Endothelial cell of umbilical vein (primary cell): ENCODE data around the gene ZNF470. TPM values are rescaled to one million over a fixed set of nuclear protein-coding genes. Genes with fewer than 3 reads are reported as not detected.

Source experiments
- BruUV-seq: library from RNA; stranded (reverse); fragments of 400-500 nt; replicated peaks from 2 replicates; lab custom pipeline; 2021; lab: Mats Ljungman, UMichigan
- CTCF ChIA-PET: fragments of 300-600, 350-600 bp; sonication (Branson Sonifier 250); formaldehyde crosslinking; loops from one replicate; lab custom pipeline; 2021; ENCODE audit warnings: antibody characterized with exemption, inconsistent platforms; lab: Charles Lee
- POLR2A ChIA-PET: fragments of 300-600, 350-600 bp; sonication (Branson Sonifier 250); formaldehyde crosslinking; loops from one replicate; lab custom pipeline; 2021; ENCODE audit warnings: antibody characterized with exemption, inconsistent platforms; lab: Charles Lee
- DNase-seq: peaks from one replicate; pipeline ENCODE4 v3.0.0-alpha.2; 2011; ENCODE audit warnings: low read depth, low spot score
- FAIRE-seq: peaks from 2 replicates; lab custom pipeline; 2011; peaks lifted over from hg19 to GRCh38; lab: Jason Lieb, UNC
- H2AFZ ChIP-seq: 2 replicates; pipeline ENCODE4 v1.6.0; 2012; ENCODE audit warnings: low read depth, low read length, control low read depth, inconsistent platforms
- H3K27ac ChIP-seq: 2 replicates; pipeline ENCODE4 v1.5.1; 2011; ENCODE audit warnings: low read depth, mild to moderate bottlenecking, control low read depth, low read length, moderate library complexity; ENCODE audit not compliant: insufficient read depth
- H3K27me3 ChIP-seq, 2 experiments: 2 replicates each; pipeline versions ENCODE4 v1.6.0 to v1.6.1; 2011; ENCODE audit warnings: low read length in 2 of 2, mixed read lengths in 1 of 2; ENCODE audit not compliant: control insufficient read depth in 2 of 2, insufficient read depth in 2 of 2
- H3K36me3 ChIP-seq, 2 experiments: 2 replicates in 1 of 2; 3 replicates in 1 of 2; pipeline ENCODE4 v1.5.1; 2011; ENCODE audit warnings: low read length in 2 of 2, mild to moderate bottlenecking in 1 of 2, moderate library complexity in 1 of 2; ENCODE audit not compliant: control insufficient read depth in 2 of 2, insufficient read depth in 2 of 2; ENCODE audit errors: extremely low read depth in 1 of 2
- H3K4me1 ChIP-seq: 3 replicates; pipeline ENCODE4 v1.5.1; 2011; ENCODE audit warnings: mild to moderate bottlenecking, low read length; ENCODE audit not compliant: control insufficient read depth, insufficient read depth; ENCODE audit errors: extremely low read depth
- H3K4me2 ChIP-seq: 2 replicates; pipeline ENCODE4 v1.6.1; 2011; ENCODE audit warnings: low read length, control low read depth, mixed read lengths; ENCODE audit not compliant: insufficient read depth
- H3K4me3 ChIP-seq, 3 experiments: fragments of 200-600 bp in 1 of 3; sonication (generic), shearing (Covaris generic) in 1 of 3; replicated peaks in 1 of 3; 2 replicates each; pipeline ENCODE4 v1.5.1; 2011 to 2016; ENCODE audit warnings: control low read depth in 3 of 3, low read length in 3 of 3, mild to moderate bottlenecking in 2 of 3, inconsistent platforms in 1 of 3, low read depth in 1 of 3, moderate library complexity in 1 of 3; ENCODE audit not compliant: insufficient read depth in 1 of 3
- H3K79me2 ChIP-seq: 2 replicates; pipeline ENCODE4 v1.6.0; 2012; ENCODE audit warnings: low read length, inconsistent platforms; ENCODE audit not compliant: control insufficient read depth, insufficient read depth
- H3K9ac ChIP-seq: replicated peaks from 2 replicates; pipeline ENCODE3; 2011; ENCODE audit warnings: low read length, control low read depth; ENCODE audit not compliant: insufficient read depth; ENCODE audit errors: extremely low read depth
- H3K9me1 ChIP-seq: replicated peaks from 3 replicates; pipeline ENCODE4 v1.6.0; 2011; ENCODE audit warnings: mild to moderate bottlenecking, low read length; ENCODE audit not compliant: control insufficient read depth, insufficient read depth; ENCODE audit errors: extremely low read depth
- H3K9me3 ChIP-seq: replicated peaks from 2 replicates; pipeline ENCODE4 v1.5.1; 2012; ENCODE audit warnings: low read length, inconsistent platforms; ENCODE audit not compliant: control insufficient read depth, insufficient read depth
- H4K20me1 ChIP-seq: replicated peaks from 2 replicates; pipeline ENCODE3; 2011; ENCODE audit warnings: mild to moderate bottlenecking, low read length; ENCODE audit not compliant: control insufficient read depth, insufficient read depth; ENCODE audit errors: extremely low read depth
- FOS ChIP-seq: IDR thresholded peaks from 2 replicates; pipeline ENCODE4 v1.6.1; 2011; ENCODE audit warnings: mild to moderate bottlenecking, low read length, moderate library complexity, borderline replicate concordance; ENCODE audit not compliant: insufficient read depth
- JUN ChIP-seq: IDR thresholded peaks from 2 replicates; pipeline ENCODE4 v1.6.1; 2011; ENCODE audit warnings: borderline replicate concordance, low read depth; ENCODE audit not compliant: insufficient read length, insufficient read depth
- dilution Hi-C: fragments of 300-500 bp; cut with MboI; formaldehyde crosslinking; loops from one replicate; pipeline ENCODE4 v1.15.0; 2019; ENCODE audit warnings: low sequenced_read_pairs; ENCODE audit not compliant: extremely low pct_ligation_motif_present
- intact Hi-C: fragments of 100-400 bp; cut with micrococcal nuclease; formaldehyde crosslinking; loops from one replicate; pipeline ENCODE4 v1.10.0; 2022
- polyA plus RNA-seq, 4 experiments: library from polyadenylated mRNA; depleted of rRNA in 3 of 4; stranded (reverse) in 3 of 4; unstranded in 1 of 4; fragments of >200 nt; gene quantifications; 2 replicates each; pipeline versions ENCODE4 v1.2.1 to v1.2.3, GENCODE V29; 2011 to 2012; ENCODE audit warnings: missing spikeins in 1 of 4
- total RNA-seq: library from RNA; stranded (reverse); gene quantifications from 2 replicates; pipeline ENCODE4 v1.2.3, GENCODE V29; 2021
- TF ChIP-seq, protein P1 (sequence below): IDR thresholded peaks from 2 replicates; pipeline ENCODE4 v1.6.1; 2011; ENCODE audit not compliant: insufficient read depth, insufficient read length

Gene ZNF470
- total and polyA plus RNA-seq, 2 donors (not counting 3 experiments of a cell fraction or from before 2014, with no cell fraction given) = 1.0 to 3.9 TPM

DNA sequence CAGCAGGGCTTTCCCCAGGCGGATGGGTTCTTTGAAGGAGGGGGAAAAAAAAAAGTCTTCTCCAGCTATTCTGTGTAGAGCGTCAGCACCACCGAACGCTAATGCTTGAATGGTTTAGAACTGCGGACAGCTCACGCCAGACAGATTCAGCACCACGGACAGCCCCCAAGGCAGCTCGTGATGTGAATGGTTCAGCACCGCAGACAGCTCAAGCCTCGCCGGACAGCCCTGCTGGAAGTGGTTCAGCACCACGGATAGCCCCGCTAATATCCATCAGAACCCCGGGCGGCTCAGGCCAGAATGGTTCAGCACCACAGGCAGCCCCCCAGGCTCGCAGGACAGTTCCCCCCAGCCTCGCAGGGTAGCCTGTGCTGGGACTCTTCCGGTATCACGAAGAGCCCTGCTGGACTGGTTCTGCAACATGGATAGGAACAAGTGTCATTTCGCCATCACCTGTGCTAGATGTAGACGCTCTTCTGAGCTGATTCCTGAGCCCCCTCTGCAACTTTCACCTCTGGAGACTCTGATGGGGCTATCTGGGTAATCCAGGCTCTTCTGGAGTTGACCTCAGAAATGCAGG is 70.8 kb downstream of the ZNF470 start:
- dilution Hi-C loops = no loop called here

More for the DNA sequence above, 70.8 kb downstream of the ZNF470 start:
- Histone ChIP-seq H3K27ac (no peak overlapping the region), H3K9ac (no peak overlapping the region), H2AFZ (no peak overlapping the region), H4K20me1 (no peaks in the 10 kb centered on the region), H3K79me2 (no peaks in the 10 kb centered on the region), H3K4me3 (no peak overlapping the region), H3K9me1 (no peaks in the 10 kb centered on the region), H3K36me3 (no peaks in the 10 kb centered on the region), H3K4me2 (no peak overlapping the region), H3K9me3 (peaks cover 5% of the 10 kb centered on the region), H3K27me3 (no peaks in the 10 kb centered on the region), H3K4me1 (no peaks in the 10 kb centered on the region)
- DNase-seq (peak; percentile 53), FAIRE-seq (no peak)
- ChIA-PET CTCF (no interaction called here), POLR2A (interaction anchor here (0.6 kb wide), 1 partner anchor 43 kb away, joined by 12 read pairs; the partner anchor contains the start of gene ZNF71)
- TF ChIP-seq FOS (no peak), JUN (no peak)
- TF ChIP-seq, protein P1, sequence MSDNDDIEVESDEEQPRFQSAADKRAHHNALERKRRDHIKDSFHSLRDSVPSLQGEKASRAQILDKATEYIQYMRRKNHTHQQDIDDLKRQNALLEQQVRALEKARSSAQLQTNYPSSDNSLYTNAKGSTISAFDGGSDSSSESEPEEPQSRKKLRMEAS = peak; percentile 29
- intact Hi-C loops = no loop called here
- BruUV-seq = no TSS peak

Other genes with a start within 250 kb of the ZNF470 start
- 2.2 and 2.9 TPM in 2 replicates for gene ZNF582, start 173.9 kb upstream of the ZNF470 start, total RNA-seq
- gene ZNF582, start 173.9 kb upstream of the ZNF470 start, polyA plus RNA-seq = 2.2 and 2.5 TPM in 2 replicates
- 2.4 and 4.8 TPM in 2 replicates for gene ZNF583, start 163.1 kb upstream of the ZNF470 start, total RNA-seq
- gene ZNF583, start 163.1 kb upstream of the ZNF470 start, polyA plus RNA-seq = 0.99 TPM in 2 replicates
- gene ZNF667, start 90.1 kb upstream of the ZNF470 start, total RNA-seq = 1.3 and 1.6 TPM in 2 replicates
- gene ZNF667, start 90.1 kb upstream of the ZNF470 start, polyA plus RNA-seq = 0.29 and 0.35 TPM in 2 replicates
- 2.0 and 3.1 TPM in 2 replicates for gene ZNF471, start 59.6 kb upstream of the ZNF470 start, total RNA-seq
- gene ZNF471, start 59.6 kb upstream of the ZNF470 start, polyA plus RNA-seq = 0.70 and 0.92 TPM in 2 replicates
- 5.4 and 7.5 TPM in 2 replicates for gene ZFP28, start 28.5 kb upstream of the ZNF470 start, total RNA-seq
- 1.8 TPM in 2 replicates for gene ZFP28, start 28.5 kb upstream of the ZNF470 start, polyA plus RNA-seq
- gene ZNF71, start 27.8 kb downstream of the ZNF470 start, total RNA-seq = 9.6 and 9.7 TPM in 2 replicates
- gene ZNF71, start 27.8 kb downstream of the ZNF470 start, polyA plus RNA-seq = 10.1 and 13.4 TPM in 2 replicates
- gene SMIM17, start 75.7 kb downstream of the ZNF470 start, total RNA-seq = 0.30 and 1.4 TPM in 2 replicates
- gene SMIM17, start 75.7 kb downstream of the ZNF470 start, polyA plus RNA-seq = 0.10 TPM in 1 of 2 replicates, not detected in the other
- not detected in 2 replicates for gene ZNF835, start 104.3 kb downstream of the ZNF470 start, total RNA-seq
- gene ZNF835, start 104.3 kb downstream of the ZNF470 start, polyA plus RNA-seq = 0.01 TPM in 1 of 2 replicates, not detected in the other